Measurements from ENCODE around the gene VSIG10.
"Not testable (repeated sequence)": the region's sequence is repeated elsewhere in the genome, so short reads cannot be mapped to it uniquely, and the experiment has no call there.

Gene VSIG10

DNA sequence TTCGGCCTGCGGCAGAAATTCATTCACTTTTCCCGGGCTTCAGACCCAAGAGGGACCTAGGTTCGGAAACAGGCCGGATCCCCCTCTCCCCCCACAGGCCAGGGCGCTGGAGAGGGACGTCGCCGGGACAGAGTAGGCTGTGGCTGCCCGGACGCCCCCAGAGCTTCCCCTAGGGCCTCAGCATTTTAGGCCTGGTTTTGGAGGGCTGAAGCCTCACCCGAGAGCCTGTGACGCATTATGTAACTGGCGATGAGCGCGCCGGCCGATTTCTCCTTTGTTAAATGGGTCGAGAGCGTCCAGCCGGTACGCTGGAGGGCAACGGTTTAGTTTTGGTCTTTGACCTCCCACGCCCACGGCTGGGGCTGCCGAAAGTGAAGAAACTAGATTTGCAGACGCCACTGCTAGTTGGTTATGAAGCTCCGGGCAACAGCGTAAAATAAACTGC is 32.8 kb upstream of the VSIG10 start:
- peaks cover 43% of the 10 kb centered on the region for H3K79me2 ChIP-seq (ENCODE audit: control insufficient read depth, low read length)
- no peaks in the 10 kb centered on the region for H4K20me1 ChIP-seq (ENCODE audit: control insufficient read depth, insufficient read depth, low read depth, low read length)
- peaks cover 3% of the 10 kb centered on the region; the same call in 1 of the 2 replicates for H3F3A ChIP-seq (ENCODE audit: control insufficient read depth, insufficient read depth)
- H3K9me2 ChIP-seq (replicated peaks; ENCODE audit: control insufficient read depth, low read length): no peaks in the 10 kb centered on the region
- no peak for TF ChIP-seq EZH2phosphoT487 (IDR thresholded peaks at IDR 0.05; ENCODE audit: borderline replicate concordance, low read length)
- TF ChIP-seq, protein P1, sequence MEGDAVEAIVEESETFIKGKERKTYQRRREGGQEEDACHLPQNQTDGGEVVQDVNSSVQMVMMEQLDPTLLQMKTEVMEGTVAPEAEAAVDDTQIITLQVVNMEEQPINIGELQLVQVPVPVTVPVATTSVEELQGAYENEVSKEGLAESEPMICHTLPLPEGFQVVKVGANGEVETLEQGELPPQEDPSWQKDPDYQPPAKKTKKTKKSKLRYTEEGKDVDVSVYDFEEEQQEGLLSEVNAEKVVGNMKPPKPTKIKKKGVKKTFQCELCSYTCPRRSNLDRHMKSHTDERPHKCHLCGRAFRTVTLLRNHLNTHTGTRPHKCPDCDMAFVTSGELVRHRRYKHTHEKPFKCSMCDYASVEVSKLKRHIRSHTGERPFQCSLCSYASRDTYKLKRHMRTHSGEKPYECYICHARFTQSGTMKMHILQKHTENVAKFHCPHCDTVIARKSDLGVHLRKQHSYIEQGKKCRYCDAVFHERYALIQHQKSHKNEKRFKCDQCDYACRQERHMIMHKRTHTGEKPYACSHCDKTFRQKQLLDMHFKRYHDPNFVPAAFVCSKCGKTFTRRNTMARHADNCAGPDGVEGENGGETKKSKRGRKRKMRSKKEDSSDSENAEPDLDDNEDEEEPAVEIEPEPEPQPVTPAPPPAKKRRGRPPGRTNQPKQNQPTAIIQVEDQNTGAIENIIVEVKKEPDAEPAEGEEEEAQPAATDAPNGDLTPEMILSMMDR (IDR thresholded peaks at IDR 0.05; ENCODE audit: low read depth, low read length, poor library complexity, severe bottlenecking): no peak
- H3K27ac ChIP-seq (ENCODE audit: low read depth, low read length): peak overlapping the region; percentile 27; the same call in 1 of the 2 replicates
- H3K9me3 ChIP-seq (ENCODE audit: control insufficient read depth, insufficient read depth, low read length): no peaks in the 10 kb centered on the region
- H3K4me1 ChIP-seq (ENCODE audit: control insufficient read depth, low read length): peaks cover 25% of the 10 kb centered on the region
- peak overlapping the region; percentile 95 for H3K4me3 ChIP-seq (ENCODE audit: low read length)
- H3K27me3 ChIP-seq (ENCODE audit: control insufficient read depth, low read length): no peaks in the 10 kb centered on the region
- peak overlapping the region; percentile 68 for H3K4me2 ChIP-seq (ENCODE audit: low read length)
- H3K36me3 ChIP-seq (ENCODE audit: control insufficient read depth, low read length): peaks cover 42% of the 10 kb centered on the region

DNA sequence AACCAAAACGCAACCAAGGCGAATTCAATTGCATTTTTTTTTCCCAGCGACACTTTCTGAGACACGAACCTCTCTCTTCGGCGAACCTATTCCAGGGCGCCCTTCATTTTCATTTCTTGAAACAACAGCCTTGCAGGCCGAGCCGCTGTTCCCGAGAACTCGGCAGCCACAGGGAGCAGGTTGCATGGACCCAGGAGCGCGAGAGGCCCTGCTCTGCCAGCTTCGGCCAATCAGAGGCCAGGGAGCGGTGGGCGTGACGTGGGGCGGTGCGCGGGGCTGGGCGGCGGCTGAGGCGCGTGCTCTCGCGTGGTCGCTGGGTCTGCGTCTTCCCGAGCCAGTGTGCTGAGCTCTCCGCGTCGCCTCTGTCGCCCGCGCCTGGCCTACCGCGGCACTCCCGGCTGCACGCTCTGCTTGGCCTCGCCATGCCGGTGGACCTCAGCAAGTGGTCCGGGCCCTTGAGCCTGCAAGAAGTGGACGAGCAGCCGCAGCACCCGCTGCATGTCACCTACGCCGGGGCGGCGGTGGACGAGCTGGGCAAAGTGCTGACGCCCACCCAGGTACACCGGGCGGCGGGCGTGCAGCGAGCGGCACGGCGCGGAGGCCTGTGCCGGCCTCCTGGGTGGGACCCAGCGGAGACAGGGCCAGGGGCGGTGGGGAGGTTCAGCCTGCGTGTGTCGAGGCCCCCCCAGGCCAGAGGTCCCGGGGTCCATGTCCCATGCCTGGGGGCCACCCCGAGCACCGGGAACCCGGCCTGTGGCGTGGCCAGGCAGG is 32.2 kb upstream of the VSIG10 start, which contains the start of gene PEBP1:
TSS of gene PEBP1 (plus strand) at position 337 of the 771 bp plus-strand sequence. CDS start at position 423, 86 bp downstream.
- H3K79me2 ChIP-seq (ENCODE audit: control insufficient read depth, low read length): peaks cover 43% of the 10 kb centered on the region
- H3K9me3 ChIP-seq (ENCODE audit: control insufficient read depth, insufficient read depth, low read length): no peaks in the 10 kb centered on the region
- peak within 1 kb of the TSS; percentile 42; the same call in 1 of the 2 replicates for H3K27ac ChIP-seq (ENCODE audit: low read depth, low read length)
- TF ChIP-seq, protein P1 (IDR thresholded peaks at IDR 0.05; ENCODE audit: low read depth, low read length, poor library complexity, severe bottlenecking): no peak
- no peak for TF ChIP-seq EZH2phosphoT487 (IDR thresholded peaks at IDR 0.05; ENCODE audit: borderline replicate concordance, low read length)
- H3K9me2 ChIP-seq (replicated peaks; ENCODE audit: control insufficient read depth, low read length): no peaks in the 10 kb centered on the region
- peak within 1 kb of the TSS; percentile 95 for H3K4me3 ChIP-seq (ENCODE audit: low read length)
- H4K20me1 ChIP-seq (ENCODE audit: control insufficient read depth, insufficient read depth, low read depth, low read length): no peaks in the 10 kb centered on the region
- H3F3A ChIP-seq (ENCODE audit: control insufficient read depth, insufficient read depth): peaks cover 3% of the 10 kb centered on the region; the same call in 1 of the 2 replicates
- H3K4me1 ChIP-seq (ENCODE audit: control insufficient read depth, low read length): peaks cover 25% of the 10 kb centered on the region
- no peaks in the 10 kb centered on the region for H3K27me3 ChIP-seq (ENCODE audit: control insufficient read depth, low read length)
- H3K4me2 ChIP-seq (ENCODE audit: low read length): peak within 1 kb of the TSS; percentile 68
- H3K36me3 ChIP-seq (ENCODE audit: control insufficient read depth, low read length): peaks cover 36% of the 10 kb centered on the region

DNA sequence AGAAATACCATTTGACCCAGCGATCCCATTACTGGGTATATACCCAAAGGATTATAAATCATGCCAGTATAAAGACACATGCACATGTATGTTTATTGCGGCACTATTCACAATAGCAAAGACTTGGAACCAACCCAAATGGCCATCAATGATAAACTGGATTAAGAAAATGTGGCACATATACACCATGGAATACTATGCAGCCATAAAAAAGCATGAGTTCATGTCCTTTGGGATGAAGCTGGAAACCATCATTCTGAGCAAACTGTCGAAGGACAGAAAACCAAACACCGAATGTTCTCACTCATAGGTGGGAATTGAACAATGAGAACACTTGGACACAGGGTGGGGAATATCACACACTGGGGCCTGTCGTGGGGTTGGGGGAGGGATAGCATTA is 25.6 kb upstream of the VSIG10 start:
- H3F3A ChIP-seq (ENCODE audit: control insufficient read depth, insufficient read depth); H3K79me2 ChIP-seq (ENCODE audit: control insufficient read depth, low read length); H3K4me2 ChIP-seq (ENCODE audit: low read length); H3K27ac ChIP-seq (ENCODE audit: low read depth, low read length); H3K4me3 ChIP-seq (ENCODE audit: low read length); H4K20me1 ChIP-seq (ENCODE audit: control insufficient read depth, insufficient read depth, low read depth, low read length); H3K27me3 ChIP-seq (ENCODE audit: control insufficient read depth, low read length); H3K36me3 ChIP-seq (ENCODE audit: control insufficient read depth, low read length); H3K9me3 ChIP-seq (ENCODE audit: control insufficient read depth, insufficient read depth, low read length); H3K9me2 ChIP-seq (replicated peaks; ENCODE audit: control insufficient read depth, low read length): not testable (repeated sequence)
- peaks cover 10% of the 10 kb centered on the region for H3K4me1 ChIP-seq (ENCODE audit: control insufficient read depth, low read length)

DNA sequence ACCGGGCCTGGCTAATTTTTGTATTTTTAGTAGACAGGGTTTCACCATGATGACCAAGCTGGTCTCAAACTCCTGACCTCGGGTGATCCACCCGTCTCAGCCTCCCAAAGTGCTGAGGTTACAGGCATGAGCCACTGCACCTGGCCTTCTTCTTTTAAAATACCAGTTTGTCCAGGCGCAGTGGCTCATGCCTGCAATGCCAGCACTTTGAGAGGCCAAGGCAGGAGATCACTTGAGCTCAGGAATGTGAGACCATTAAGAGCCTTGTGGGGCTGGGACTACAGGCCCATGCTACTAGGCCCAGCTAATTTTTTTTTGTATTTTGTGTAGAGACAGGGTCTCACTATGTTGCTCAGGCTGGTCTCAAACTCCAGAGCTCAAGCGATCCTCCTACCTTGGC is 24.1 kb upstream of the VSIG10 start:
- no peak overlapping the region for H3K27ac ChIP-seq (ENCODE audit: low read depth, low read length)
- H3K9me2 ChIP-seq (replicated peaks; ENCODE audit: control insufficient read depth, low read length): no peaks in the 10 kb centered on the region
- no peaks in the 10 kb centered on the region for H3K79me2 ChIP-seq (ENCODE audit: control insufficient read depth, low read length)
- no peak for TF ChIP-seq EZH2phosphoT487 (IDR thresholded peaks at IDR 0.05; ENCODE audit: borderline replicate concordance, low read length)
- TF ChIP-seq, protein P1 (IDR thresholded peaks at IDR 0.05; ENCODE audit: low read depth, low read length, poor library complexity, severe bottlenecking): no peak
- H3K36me3 ChIP-seq (ENCODE audit: control insufficient read depth, low read length): no peaks in the 10 kb centered on the region
- no peak overlapping the region for H3K4me3 ChIP-seq (ENCODE audit: low read length)
- peaks cover 3% of the 10 kb centered on the region; the same call in 1 of the 2 replicates for H3F3A ChIP-seq (ENCODE audit: control insufficient read depth, insufficient read depth)
- H3K27me3 ChIP-seq (ENCODE audit: control insufficient read depth, low read length): no peaks in the 10 kb centered on the region
- H3K4me1 ChIP-seq (ENCODE audit: control insufficient read depth, low read length): peaks cover 8% of the 10 kb centered on the region
- H3K4me2 ChIP-seq (ENCODE audit: low read length): no peak overlapping the region
- H3K9me3 ChIP-seq (ENCODE audit: control insufficient read depth, insufficient read depth, low read length): no peaks in the 10 kb centered on the region
- H4K20me1 ChIP-seq (ENCODE audit: control insufficient read depth, insufficient read depth, low read depth, low read length): no peaks in the 10 kb centered on the region

All from DOHH2 (cell line).